Skeletal muscle cell (primary cell): ENCODE measurements around the gene DHX35.

Experiments
- DNase-seq: peaks from one replicate; pipeline ENCODE4 v3.0.0-alpha.2; 2010; ENCODE audit warnings: low read depth
- H3K4me3 ChIP-seq: 2 replicates; pipeline ENCODE4 v1.5.1; 2011; ENCODE audit warnings: low read depth, mild to moderate bottlenecking, control low read depth, low read length, moderate library complexity

The DHX35 gene, protein sequence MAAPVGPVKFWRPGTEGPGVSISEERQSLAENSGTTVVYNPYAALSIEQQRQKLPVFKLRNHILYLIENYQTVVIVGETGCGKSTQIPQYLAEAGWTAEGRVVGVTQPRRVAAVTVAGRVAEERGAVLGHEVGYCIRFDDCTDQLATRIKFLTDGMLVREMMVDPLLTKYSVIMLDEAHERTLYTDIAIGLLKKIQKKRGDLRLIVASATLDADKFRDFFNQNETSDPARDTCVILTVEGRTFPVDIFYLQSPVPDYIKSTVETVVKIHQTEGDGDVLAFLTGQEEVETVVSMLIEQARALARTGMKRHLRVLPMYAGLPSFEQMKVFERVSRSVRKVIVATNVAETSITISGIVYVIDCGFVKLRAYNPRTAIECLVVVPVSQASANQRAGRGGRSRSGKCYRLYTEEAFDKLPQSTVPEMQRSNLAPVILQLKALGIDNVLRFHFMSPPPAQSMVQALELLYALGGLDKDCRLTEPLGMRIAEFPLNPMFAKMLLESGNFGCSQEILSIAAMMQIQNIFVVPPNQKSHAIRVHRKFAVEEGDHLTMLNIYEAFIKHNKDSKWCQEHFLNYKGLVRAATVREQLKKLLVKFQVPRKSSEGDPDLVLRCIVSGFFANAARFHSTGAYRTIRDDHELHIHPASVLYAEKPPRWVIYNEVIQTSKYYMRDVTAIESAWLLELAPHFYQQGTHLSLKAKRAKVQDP

DNA sequence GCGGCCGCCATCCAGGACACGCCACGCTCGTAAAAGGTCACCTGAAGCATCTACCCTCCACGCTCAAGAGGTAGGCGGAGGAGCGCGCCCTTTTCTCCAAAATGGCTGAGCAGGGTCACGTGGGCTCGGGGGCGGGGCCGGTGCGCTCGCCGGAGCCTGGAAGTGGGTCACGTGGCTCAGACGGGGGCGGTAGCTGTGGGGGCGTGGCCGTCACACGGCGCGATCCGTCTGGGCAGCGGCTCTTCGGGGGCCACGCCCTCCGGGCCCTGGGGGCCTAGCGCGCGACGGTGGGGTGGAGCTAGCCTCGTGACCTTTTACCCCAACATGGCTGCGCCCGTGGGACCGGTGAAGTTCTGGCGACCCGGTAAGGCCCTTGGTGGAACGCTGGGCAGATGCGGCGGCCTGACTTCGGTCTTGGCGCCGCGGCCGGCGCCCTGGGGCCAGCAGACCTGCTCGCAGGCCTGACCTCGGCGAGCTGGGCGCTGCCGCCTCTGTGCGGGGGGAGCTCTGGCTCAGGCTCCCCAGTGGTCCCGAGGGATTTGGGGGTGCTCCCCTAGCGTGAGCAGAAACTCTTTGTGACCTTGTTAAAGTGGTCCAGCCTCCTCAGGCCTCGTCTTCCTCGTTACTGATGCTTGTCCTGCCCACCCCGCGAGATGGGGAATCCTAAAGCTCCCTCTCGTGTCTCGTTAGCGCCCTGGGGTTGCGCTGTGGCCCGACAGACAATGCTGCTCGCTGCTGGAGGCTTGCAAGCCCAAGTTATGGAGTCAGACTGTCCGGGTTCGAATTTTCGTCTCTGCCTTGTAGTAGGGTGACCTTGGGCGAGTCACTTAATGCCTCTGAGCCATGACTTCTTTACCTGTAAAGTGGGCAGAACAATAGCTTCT, at the start of gene DHX35:
Gene DHX35 (plus strand): TSS at position 301 of the 884 bp plus-strand sequence. CDS start 24 bp downstream, at position 325.
- DNase-seq, result peak; percentile 84
- peak within 1 kb of the TSS; percentile 94 for H3K4me3 ChIP-seq

DNA sequence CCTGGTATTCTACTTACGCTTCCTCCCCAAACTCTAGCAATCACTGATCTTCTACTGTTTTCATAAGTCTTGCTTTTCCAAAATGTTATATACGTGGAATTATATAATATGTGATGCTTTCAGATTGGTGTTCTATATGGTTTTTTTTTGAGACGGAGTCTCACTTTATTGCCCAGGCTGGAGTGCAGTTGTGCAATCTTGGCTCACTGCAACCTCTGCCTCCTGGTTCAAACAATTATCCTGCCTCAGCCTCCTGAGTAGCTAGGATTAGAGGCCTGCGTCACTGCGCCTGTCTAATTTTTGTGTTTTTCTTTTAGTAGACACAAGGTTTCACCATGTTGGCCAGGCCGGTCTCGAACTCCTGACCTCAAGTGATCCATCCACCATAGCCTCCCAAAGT, 46.8 kb upstream of the DHX35 start:
- H3K4me3 ChIP-seq, result no peak overlapping the region
- no peak for DNase-seq

DNA sequence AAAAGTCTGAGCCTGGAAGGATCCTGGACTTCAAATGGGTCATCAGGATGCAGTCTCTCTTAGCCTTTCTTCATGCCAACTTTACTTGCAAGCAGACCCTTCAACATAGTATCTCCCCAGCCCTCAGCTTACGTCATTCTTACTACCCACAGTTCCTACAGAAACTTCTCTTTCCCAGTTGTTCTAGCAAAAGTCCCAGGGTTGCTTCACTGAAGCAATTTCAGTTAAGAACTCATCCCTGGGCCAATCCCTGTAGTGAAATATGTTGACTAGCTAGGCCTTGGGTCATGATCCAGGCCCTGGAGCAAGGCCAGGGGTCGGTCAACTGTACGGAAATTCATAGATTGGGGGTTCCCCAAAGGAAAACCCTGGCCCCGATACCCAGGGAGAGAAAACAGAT, 44.5 kb upstream of the DHX35 start:
- H3K4me3 ChIP-seq, result no peak overlapping the region
- no peak for DNase-seq

DNA sequence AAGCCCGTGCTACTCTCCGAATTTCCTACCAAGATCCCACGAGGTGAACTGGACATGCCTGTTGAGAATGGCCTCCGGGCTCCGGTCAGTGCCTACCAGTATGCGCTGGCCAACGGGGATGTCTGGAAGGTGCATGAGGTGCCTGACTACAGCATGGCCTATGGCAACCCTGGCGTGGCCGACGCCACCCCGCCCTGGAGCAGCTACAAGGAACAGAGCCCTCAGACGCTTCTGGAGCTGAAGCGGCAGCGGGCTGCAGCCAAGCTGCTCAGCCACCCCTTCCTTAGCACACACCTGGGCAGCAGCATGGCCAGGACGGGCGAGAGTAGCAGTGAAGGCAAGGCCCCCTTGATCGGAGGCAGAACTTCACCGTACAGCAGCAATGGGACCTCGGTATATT, 44.0 kb upstream of the DHX35 start:
- DNase-seq, result no peak
- no peak overlapping the region for H3K4me3 ChIP-seq

DNA sequence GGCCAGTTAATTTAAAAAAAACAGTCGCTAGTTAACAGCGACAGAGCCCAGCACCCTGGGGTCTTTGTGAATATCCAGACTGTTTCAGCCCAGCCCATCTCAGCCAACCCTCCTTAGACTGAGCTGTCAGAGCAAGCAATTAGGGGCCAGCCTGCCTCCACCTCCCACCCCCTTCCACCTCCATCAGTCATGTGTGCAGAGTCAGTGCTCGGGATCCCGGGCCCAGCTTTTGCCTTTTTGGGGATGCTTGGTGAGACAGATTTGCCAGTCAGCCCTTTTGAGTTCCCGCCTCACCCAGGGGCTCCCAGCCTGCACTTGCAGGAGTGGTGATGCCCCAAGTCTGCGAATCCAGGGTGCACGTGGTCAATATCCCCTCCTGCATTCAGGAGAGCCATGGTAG, 42.5 kb upstream of the DHX35 start:
- no peak for DNase-seq
- H3K4me3 ChIP-seq, result no peak overlapping the region

DNA sequence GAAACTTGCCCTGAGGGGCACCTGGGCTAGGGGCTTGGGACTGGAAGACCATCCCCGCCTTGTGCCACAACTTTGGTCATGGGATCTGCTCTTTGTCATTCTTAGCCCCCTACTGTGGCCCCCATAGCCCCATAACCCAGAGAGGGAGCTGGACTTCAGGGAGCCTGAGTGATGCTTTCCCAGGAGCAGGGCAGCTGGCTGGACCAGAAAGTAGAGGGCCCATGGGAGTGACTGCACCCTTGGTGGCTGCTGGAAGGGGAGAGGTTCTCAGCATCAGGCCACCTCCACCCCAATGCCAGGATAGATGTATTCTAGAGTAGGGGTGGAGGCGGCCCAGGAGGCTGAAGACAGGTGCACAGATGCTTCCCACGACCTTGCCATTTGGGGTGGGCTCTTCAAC, 41.7 kb upstream of the DHX35 start:
- no peak for DNase-seq

DNA sequence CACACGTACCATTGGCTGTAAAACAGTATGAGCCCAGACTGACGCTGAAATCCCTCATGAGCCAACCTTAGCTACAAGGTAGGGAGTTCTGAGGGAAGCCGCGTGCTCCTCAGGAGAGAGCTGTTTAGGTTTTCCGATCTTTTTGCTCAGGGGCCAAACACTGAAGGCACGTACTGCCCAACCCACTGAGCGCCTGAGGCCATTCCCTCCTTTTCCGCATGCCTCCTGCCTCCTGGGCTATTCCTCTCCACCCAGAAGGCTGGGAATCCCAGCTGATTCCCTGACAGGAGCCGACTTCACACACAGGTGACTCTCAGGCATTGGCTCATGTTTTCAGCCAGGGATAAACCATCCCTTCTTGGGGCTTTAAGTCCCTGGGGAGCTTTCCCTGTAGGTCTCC, 41.3 kb upstream of the DHX35 start:
- H3K4me3 ChIP-seq, result no peak overlapping the region
- DNase-seq, result no peak

More for the DNA sequence above, 41.7 kb upstream of the DHX35 start:
- H3K4me3 ChIP-seq, result no peak overlapping the region

DNA sequence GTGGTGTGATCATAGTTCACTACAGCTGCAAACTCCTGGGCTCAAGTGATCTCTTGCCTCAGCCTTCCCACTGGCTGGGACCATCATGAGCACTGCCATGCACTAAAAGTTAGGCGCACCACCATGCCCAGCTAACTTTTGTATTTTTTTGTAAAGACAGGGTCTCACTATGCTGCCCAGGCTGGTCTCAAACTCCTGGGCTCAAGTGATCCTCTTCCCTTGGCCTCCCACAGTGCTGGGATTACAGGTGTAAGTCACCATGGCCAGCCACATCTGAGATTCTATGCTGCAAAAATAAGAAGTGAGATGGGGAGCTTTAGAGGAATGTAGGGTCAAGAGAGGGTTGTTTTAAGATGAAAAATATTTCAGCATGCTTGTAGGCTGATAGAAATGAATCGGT, 37.4 kb upstream of the DHX35 start:
- no peak overlapping the region for H3K4me3 ChIP-seq
- DNase-seq, result no peak

DNA sequence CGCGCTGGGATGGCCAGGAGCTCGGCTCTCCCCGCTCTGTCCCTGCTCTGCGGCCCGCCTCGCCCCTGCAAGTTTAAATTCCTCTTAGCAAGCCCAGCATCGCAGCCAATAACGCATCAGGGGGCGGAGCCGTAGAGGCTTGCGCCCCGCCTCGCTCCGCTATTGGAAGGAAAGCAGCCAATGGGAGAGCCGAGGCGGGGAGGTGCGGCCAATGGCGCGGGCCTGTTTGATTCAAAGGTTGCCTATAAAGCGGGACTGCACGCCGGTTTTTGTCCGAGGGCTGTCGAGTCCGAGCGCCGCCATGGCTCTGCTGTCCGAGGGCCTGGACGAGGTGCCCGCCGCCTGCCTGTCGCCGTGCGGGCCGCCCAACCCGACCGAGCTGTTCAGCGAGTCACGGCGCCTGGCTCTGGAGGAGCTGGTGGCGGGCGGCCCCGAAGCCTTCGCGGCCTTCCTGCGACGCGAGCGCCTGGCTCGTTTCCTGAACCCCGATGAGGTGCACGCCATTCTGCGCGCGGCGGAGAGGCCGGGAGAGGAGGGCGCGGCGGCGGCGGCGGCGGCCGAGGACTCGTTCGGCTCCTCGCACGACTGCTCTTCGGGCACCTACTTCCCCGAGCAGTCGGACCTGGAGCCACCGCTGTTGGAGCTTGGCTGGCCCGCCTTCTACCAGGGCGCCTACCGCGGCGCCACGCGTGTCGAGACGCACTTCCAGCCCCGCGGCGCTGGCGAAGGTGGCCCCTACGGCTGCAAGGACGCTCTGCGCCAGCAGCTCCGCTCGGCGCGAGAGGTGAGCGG, 35.8 kb upstream of the DHX35 start, which contains the start of gene FAM83D:
Gene FAM83D (plus strand): TSS at position 276 of the 792 bp plus-strand sequence. CDS start 26 bp downstream, at position 302.
- peak within 1 kb of the TSS; percentile 93 for H3K4me3 ChIP-seq
- peak; percentile 93 for DNase-seq

DNA sequence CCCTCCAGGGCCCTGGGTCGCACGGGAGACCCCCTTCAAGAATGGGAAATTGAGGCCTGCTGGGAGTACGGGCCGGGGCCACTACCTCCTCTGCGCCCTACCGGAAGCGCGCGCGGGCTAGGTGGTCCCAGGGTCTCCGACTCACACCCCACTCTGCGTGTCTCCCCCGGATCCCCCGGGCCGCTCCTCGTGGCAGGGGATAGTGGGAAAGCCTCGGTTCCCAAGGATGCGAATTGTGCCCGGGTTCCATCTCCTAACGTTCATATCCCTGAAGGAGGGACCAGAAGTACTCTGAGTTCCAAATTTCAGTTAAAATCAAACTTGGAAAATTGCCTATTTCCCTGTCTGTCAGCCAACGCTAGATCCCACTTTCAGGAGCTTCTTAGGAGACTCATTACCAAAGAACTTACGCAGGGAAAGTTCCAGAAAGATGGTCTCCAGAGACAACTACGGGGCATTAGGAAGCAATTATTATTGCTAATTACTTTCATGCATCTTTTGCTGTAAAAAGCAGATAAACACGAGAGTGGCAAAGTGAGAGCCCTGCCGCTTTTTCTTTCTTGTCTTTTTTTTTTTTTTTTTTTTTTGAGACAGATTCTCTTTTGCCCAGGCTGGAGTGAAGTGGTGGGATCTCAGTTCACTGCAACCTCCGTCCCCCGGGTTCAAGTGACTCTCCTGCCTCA, 35.1 kb upstream of the DHX35 start:
- H3K4me3 ChIP-seq, result peak overlapping the region; percentile 93
- DNase-seq, result no peak

DNA sequence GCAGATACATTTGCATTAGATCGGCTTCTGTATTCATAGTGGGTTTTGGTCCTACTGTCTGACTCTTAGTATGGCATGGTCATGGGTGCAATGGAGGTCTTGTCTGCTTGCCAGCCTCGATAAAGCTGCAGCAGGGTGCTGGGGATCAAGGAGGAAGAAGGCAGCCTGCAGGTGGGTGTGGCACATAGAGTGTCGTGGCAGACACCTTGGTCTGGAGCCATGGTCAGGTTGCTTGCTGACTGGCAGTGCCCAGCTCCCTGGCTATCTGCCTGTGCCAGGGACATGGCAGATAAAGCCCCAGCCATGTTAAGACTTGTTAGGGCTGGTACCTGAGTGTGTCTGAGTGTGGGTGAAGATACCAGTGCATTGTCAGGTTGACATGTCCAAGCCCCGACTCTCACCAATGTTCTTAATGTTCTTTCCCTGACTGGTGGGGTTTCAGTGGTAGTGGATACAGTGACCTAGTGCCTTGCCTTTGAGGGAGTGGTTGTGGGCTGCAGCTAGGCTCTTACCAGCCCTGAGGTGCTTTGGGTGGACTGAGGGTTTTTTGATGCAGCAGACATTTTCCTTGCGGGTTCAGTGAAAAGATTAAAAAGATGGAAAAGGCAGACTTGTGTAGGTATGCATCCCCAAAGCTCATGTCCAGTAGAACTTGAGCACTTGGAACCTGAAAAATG, 34.1 kb upstream of the DHX35 start:
- no peak for DNase-seq
- peak overlapping the region; percentile 93 for H3K4me3 ChIP-seq

DNA sequence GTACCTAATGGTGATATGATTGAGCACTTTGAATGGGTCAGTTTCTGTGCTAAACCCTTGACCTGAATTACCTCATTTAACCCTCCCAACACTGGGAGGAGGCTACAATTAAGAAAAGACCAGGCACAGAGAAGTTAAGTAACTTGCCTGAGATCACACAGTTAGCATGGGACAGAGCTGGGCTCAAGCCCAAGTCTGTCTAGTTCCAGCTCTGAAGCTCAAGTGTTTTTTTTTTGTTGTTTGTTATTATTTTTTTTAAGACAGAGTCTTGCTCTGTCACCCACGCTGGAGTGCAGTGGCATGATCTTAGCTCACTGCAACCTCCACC, 31.9 kb upstream of the DHX35 start:
- H3K4me3 ChIP-seq, result no peak overlapping the region
- DNase-seq, result no peak

DNA sequence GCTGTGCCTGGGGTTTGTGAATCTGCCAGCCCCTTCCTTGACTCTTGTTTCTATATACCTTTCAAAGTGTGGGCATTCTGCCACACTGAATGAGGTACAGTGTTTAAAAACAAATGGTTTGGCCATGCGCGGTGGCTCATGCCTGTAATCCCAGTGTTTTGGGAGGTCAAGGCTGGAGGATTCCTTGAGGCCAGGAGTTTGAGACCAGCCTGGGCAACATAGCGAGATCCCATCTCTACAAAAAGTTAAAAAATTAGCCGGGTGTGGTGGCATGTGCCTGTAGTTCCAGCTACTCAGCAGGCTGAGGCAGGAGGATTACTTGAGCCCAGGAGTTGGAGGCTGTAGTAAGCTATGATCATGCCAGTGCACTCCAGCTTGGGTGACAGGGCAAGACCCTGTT, 30.2 kb upstream of the DHX35 start:
- DNase-seq, result no peak
- H3K4me3 ChIP-seq, result no peak overlapping the region

DNA sequence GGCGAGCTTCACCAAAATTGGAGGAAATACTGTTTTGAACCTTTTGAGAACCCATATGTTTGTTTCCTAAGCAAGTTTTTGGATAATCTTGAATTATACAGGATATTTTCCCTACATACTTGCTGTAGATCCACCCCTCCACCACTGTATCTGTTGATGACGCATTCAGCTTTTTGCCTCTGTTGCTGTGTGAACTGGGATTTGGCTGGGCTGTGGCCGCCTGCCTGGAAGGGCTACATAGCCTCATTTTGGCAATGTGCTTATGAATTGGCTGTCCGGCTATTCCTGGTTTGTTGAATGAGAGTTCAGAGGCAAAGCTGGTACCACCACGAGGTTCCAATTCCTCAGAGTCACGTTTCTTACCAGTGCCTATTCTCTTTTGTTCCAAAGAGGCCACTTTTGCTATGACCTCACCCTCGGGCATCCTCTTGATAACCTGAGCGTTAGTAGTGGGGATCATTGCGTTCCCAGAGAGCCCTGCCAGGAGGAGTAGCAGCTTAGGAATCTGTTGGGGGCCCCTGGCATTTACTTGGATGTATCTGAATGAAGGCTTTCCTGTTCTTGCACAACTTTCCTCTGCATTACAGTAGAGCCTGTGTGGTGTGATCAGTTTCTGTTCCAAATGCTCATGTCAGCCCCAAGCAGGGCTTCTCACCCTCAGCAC, 29.6 kb upstream of the DHX35 start:
- no peak overlapping the region for H3K4me3 ChIP-seq

DNA sequence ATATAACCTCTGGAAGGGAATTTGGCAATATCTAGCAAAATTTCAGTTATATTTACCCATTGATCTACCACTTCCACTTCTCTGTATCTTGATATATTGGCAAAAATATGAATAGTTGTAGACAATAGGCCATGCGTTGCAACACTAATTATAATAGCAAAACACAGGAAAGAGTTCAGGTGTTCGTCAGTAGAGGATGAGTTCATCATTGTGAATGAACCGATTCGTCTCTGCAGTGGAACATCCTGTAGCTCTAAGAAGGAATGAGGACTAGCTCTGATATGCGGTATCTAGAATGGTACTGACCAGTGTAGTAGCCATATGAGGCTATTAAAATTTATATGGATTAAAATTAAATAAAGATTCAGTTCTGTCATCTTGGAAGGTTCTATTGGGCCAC, 27.6 kb upstream of the DHX35 start:
- DNase-seq, result no peak
- H3K4me3 ChIP-seq, result no peak overlapping the region

More for the DNA sequence above, 29.6 kb upstream of the DHX35 start:
- peak; percentile 24 for DNase-seq

DNA sequence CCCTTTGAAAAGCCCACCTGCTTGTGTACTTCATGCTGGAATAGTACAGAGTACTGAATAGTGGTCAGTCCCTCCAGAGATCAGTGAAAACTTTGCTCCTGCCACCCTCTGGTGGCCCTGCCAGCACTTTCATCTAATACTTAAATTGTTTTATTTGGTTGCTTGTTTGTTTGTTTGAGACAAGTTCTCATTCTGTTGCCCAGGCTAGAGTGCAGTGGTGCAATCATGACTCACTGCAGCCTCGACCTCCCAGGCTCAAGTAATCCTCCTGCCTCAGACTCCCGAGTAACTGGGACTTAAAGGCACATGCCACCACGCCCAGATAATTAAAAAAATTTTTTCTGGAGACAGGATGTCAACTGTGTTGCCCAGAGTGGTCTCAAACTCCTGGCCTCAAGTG, 26.9 kb upstream of the DHX35 start:
- DNase-seq, result no peak
- no peak overlapping the region for H3K4me3 ChIP-seq

DNA sequence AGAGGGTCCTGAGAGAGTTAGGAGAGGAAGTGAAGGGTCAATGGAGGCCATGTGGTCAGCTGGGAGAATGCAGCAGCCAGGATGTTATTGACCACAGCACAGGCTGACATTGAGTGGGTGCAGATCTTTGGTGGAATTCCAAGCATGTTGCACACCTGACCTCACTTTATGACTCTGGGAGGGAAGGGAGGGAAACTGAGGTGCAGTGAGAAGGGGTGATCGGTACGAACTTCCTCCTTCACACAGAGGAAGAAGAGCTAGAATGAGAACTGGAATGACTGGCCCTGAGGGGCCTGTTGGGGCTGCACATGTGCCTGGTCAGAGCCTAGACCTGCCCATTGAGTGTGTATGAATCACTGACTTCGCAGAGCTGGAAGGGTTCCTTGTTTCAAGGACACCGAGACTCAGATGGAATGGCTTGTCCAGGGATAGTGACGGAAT, 26.2 kb upstream of the DHX35 start:
- DNase-seq, result no peak
- H3K4me3 ChIP-seq, result no peak overlapping the region

DNA sequence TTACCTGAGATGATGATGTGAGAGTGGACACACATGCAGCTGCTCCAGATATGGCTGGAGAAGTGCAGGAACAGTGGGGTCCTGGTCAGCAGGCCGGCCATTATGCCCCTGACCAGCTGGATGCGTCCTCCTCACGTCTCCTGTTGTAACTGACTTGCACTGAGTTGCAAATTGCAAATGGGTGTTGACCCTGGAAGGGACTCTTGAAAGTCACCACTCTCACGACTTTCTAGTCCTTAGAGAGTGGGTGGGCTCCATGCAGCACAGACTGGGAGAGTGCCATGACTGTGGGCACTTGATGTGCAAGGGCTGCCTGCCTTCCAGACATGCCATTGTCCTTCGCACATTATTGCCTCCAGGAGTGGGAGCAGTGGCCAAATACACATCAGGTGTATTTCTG, 25.1 kb upstream of the DHX35 start:
- H3K4me3 ChIP-seq, result no peak overlapping the region
- DNase-seq, result no peak
